ENCODE measurements around the gene CCDC8.

DNA sequence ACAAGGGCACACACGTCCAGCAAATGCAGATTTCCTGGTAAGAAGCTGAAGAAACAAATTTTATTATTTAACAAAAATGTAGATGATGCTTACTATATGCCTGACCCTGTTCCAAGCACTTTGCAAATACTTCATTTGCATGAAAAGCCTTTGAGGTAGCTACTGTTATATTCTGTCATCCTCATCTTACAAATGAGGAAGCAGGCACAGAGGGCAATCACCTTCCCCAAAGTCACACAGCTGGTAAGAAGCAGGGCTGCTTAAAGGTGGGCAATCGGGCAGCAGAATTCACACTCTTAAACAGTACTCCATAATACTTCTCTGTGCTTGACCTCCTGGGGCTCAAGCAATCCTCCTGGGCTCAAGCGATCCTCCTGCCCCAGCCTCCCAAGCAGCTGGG, 33.6 kb upstream of the CCDC8 start:
- no peak for TF ChIP-seq CTCF (conservative IDR thresholded peaks at IDR 0.05 in 1 of 2, IDR thresholded peaks at IDR 0.05 in 1 of 2; ENCODE audit: extremely low read depth in 1 of 2, insufficient read depth in 1 of 2, low read depth in 1 of 2, low read length in 2 of 2)
- TF ChIP-seq EZH2 (IDR thresholded peaks at IDR 0.05; ENCODE audit: borderline replicate concordance, low read length) = no peak
